ENCODE measurements around the gene NEUROD2. TPM values are rescaled to one million over a fixed set of nuclear protein-coding genes. Genes with fewer than 3 reads are reported as not detected.

NEUROD2 gene
- total RNA-seq = not detected in 2 replicates
- long read RNA-seq = 0 reads

GRCh38 chr17:39607851-39608130, at the start of gene NEUROD2:
TSS of gene NEUROD2 (minus strand) at chr17:39607920. CDS start at chr17:39606599, 1,321 bp downstream.
- H3K9me3 Mint-ChIP-seq = no peaks in the 10 kb centered on the region
- TF ChIP-seq CTCF (conservative IDR thresholded peaks at IDR 0.05) = no peak
- DNase-seq (ENCODE audit: low read depth, low spot score) = no peak
- H3K27ac Mint-ChIP-seq (ENCODE audit: unreplicated experiment) = no peak within 1 kb of the TSS
- H3K27me3 Mint-ChIP-seq (ENCODE audit: low read depth) = peaks cover 94% of the 10 kb centered on the region
- no peaks in the 10 kb centered on the region for H3K4me1 Mint-ChIP-seq
- no peaks in the 10 kb centered on the region for H3K36me3 Mint-ChIP-seq (ENCODE audit: low read depth)
- no peak within 1 kb of the TSS for H3K4me3 Mint-ChIP-seq

GRCh38 chr17:39655105-39655504, 47.4 kb upstream of the NEUROD2 start:
- Mint-ChIP-seq H3K4me1 (peaks cover 46% of the 10 kb centered on the region), H3K4me3 (no peak overlapping the region), H3K27ac (ENCODE audit: unreplicated experiment) (no peak overlapping the region), H3K9me3 (no peaks in the 10 kb centered on the region), H3K27me3 (ENCODE audit: low read depth) (no peaks in the 10 kb centered on the region), H3K36me3 (ENCODE audit: low read depth) (peaks cover under 1% of the 10 kb centered on the region)
- DNase-seq (ENCODE audit: low read depth, low spot score) = no peak
- no peak for TF ChIP-seq CTCF (conservative IDR thresholded peaks at IDR 0.05)

GRCh38 chr17:39653662-39654331, 46.1 kb upstream of the NEUROD2 start:
- Mint-ChIP-seq H3K4me3 (peak overlapping the region; percentile 64), H3K27me3 (ENCODE audit: low read depth) (no peaks in the 10 kb centered on the region), H3K36me3 (ENCODE audit: low read depth) (peaks cover 3% of the 10 kb centered on the region), H3K27ac (ENCODE audit: unreplicated experiment) (peak overlapping the region; percentile 87), H3K4me1 (peaks cover 48% of the 10 kb centered on the region), H3K9me3 (no peaks in the 10 kb centered on the region)
- DNase-seq (ENCODE audit: low read depth, low spot score) = peak; percentile 72
- peak; percentile 78 for TF ChIP-seq CTCF (conservative IDR thresholded peaks at IDR 0.05)

GRCh38 chr17:39653316-39653661, 45.6 kb upstream of the NEUROD2 start:
- no peak for DNase-seq (ENCODE audit: low read depth, low spot score)
- peak overlapping the region; percentile 85 for H3K27ac Mint-ChIP-seq (ENCODE audit: unreplicated experiment)
- no peak for TF ChIP-seq CTCF (conservative IDR thresholded peaks at IDR 0.05)
- H3K36me3 Mint-ChIP-seq (ENCODE audit: low read depth) = peaks cover 3% of the 10 kb centered on the region
- no peaks in the 10 kb centered on the region for H3K27me3 Mint-ChIP-seq (ENCODE audit: low read depth)
- H3K9me3 Mint-ChIP-seq = no peaks in the 10 kb centered on the region
- peaks cover 48% of the 10 kb centered on the region for H3K4me1 Mint-ChIP-seq
- no peak overlapping the region for H3K4me3 Mint-ChIP-seq

GRCh38 chr17:39652587-39653315, 45.0 kb upstream of the NEUROD2 start:
- Mint-ChIP-seq H3K4me3 (peak overlapping the region; percentile 29), H3K9me3 (no peaks in the 10 kb centered on the region), H3K27me3 (ENCODE audit: low read depth) (no peaks in the 10 kb centered on the region), H3K4me1 (peaks cover 48% of the 10 kb centered on the region), H3K36me3 (ENCODE audit: low read depth) (peaks cover 3% of the 10 kb centered on the region), H3K27ac (ENCODE audit: unreplicated experiment) (peak overlapping the region; percentile 85)
- DNase-seq (ENCODE audit: low read depth, low spot score) = no peak
- TF ChIP-seq CTCF (conservative IDR thresholded peaks at IDR 0.05) = no peak

Data from neural crest cell (in vitro differentiated cells).